H9 (cell line): ENCODE measurements around the gene GRID1. TPM values are rescaled to one million over a fixed set of nuclear protein-coding genes. Genes with fewer than 3 reads are reported as not detected.

ENCODE experiments used
- DNase-seq: peaks from one replicate; pipeline ENCODE4 v3.0.0-alpha.2; 2017
- H2AFZ ChIP-seq: one replicate; pipeline ENCODE4 v1.6.1; 2013; ENCODE audit warnings: mild to moderate bottlenecking, low read length, control low read depth, moderate library complexity
- H2AK5ac ChIP-seq: 2 replicates; pipeline ENCODE4 v1.6.1; 2013; ENCODE audit warnings: low read length, control low read depth, mixed read lengths; ENCODE audit not compliant: insufficient read length
- H2BK120ac ChIP-seq: one replicate; pipeline ENCODE4 v1.6.1; 2013; ENCODE audit warnings: low read depth, mild to moderate bottlenecking, low read length, control low read depth, inconsistent platforms; ENCODE audit not compliant: poor library complexity, severe bottlenecking
- H2BK12ac ChIP-seq: 2 replicates; pipeline ENCODE4 v1.6.1; 2013; ENCODE audit warnings: low read length, control low read depth, mixed read lengths, low read depth; ENCODE audit not compliant: insufficient read length
- H2BK15ac ChIP-seq: 2 replicates; pipeline ENCODE4 v1.6.1; 2013; ENCODE audit warnings: low read depth, low read length, control low read depth
- H2BK20ac ChIP-seq: one replicate; pipeline ENCODE4 v1.6.1; 2013; ENCODE audit warnings: low read depth, mild to moderate bottlenecking, low read length, control low read depth, inconsistent platforms; ENCODE audit not compliant: poor library complexity, severe bottlenecking
- H2BK5ac ChIP-seq: 2 replicates; pipeline ENCODE4 v1.6.1; 2013; ENCODE audit warnings: low read length, control low read depth, mixed read lengths; ENCODE audit not compliant: insufficient read length
- H3K14ac ChIP-seq: 2 replicates; pipeline ENCODE4 v1.6.1; 2013; ENCODE audit warnings: low read length, control low read depth; ENCODE audit not compliant: insufficient read depth
- H3K18ac ChIP-seq: 2 replicates; pipeline ENCODE4 v1.6.1; 2013; ENCODE audit warnings: low read depth, mild to moderate bottlenecking, mixed read lengths, low read length, control low read depth; ENCODE audit not compliant: insufficient read length
- H3K23ac ChIP-seq: 2 replicates; pipeline ENCODE4 v1.6.1; 2013; ENCODE audit warnings: low read length, control low read depth, mixed read lengths, low read depth; ENCODE audit not compliant: insufficient read length
- H3K23me2 ChIP-seq: 2 replicates; pipeline ENCODE4 v1.6.1; 2013; ENCODE audit warnings: low read depth, mild to moderate bottlenecking, mixed read lengths, low read length, control low read depth; ENCODE audit not compliant: insufficient read length, poor library complexity, severe bottlenecking
- H3K27ac ChIP-seq: 2 replicates; pipeline ENCODE4 v1.5.1; 2013; ENCODE audit warnings: low read length, control low read depth, mixed read lengths, low read depth; ENCODE audit not compliant: insufficient read length
- H3K27me3 ChIP-seq: 2 replicates; pipeline ENCODE4 v1.6.1; 2013; ENCODE audit warnings: low read length, control low read depth, inconsistent platforms; ENCODE audit not compliant: insufficient read depth
- H3K4ac ChIP-seq: 2 replicates; pipeline ENCODE4 v1.6.1; 2013; ENCODE audit warnings: low read depth, mild to moderate bottlenecking, control low read depth, inconsistent platforms, low read length, moderate library complexity
- H3K4me1 ChIP-seq: 2 replicates; pipeline ENCODE4 v1.6.1; 2013; ENCODE audit warnings: low read length, control low read depth, inconsistent platforms; ENCODE audit not compliant: insufficient read depth
- H3K4me2 ChIP-seq: 2 replicates; pipeline ENCODE4 v1.6.1; 2013; ENCODE audit warnings: low read length, control low read depth, mixed read lengths; ENCODE audit not compliant: insufficient read length, insufficient read depth
- H3K56ac ChIP-seq: 2 replicates; pipeline ENCODE4 v1.6.1; 2013; ENCODE audit warnings: low read depth, mild to moderate bottlenecking, mixed read lengths, low read length, control low read depth; ENCODE audit not compliant: insufficient read length
- H3K79me1 ChIP-seq: 2 replicates; pipeline ENCODE4 v1.6.1; 2013; ENCODE audit warnings: low read depth, mild to moderate bottlenecking, moderate library complexity, low read length, control low read depth, inconsistent platforms; ENCODE audit not compliant: insufficient read depth, poor library complexity, severe bottlenecking
- H3K79me2 ChIP-seq: 2 replicates; pipeline ENCODE4 v1.6.1; 2013; ENCODE audit warnings: low read length, control low read depth, inconsistent platforms; ENCODE audit not compliant: insufficient read depth
- H3K9ac ChIP-seq: 2 replicates; pipeline ENCODE4 v1.6.1; 2013; ENCODE audit warnings: low read length, control low read depth, mixed read lengths; ENCODE audit not compliant: insufficient read length; ENCODE audit errors: extremely low read depth
- H3K9me3 ChIP-seq: one replicate; pipeline ENCODE4 v1.6.1; 2013; ENCODE audit warnings: low read depth, low read length, inconsistent platforms; ENCODE audit not compliant: control insufficient read depth
- H3T11ph ChIP-seq: one replicate; pipeline ENCODE4 v1.6.1; 2013; ENCODE audit warnings: mild to moderate bottlenecking, low read length, control low read depth, inconsistent platforms
- H4K20me1 ChIP-seq: one replicate; pipeline ENCODE4 v1.6.1; 2013; ENCODE audit not compliant: control insufficient read depth, insufficient read length, insufficient read depth
- H4K5ac ChIP-seq: 2 replicates; pipeline ENCODE4 v1.6.1; 2013; ENCODE audit warnings: low read depth, mild to moderate bottlenecking, mixed read lengths, low read length, control low read depth; ENCODE audit not compliant: insufficient read length
- H4K8ac ChIP-seq: replicated peaks from 2 replicates; pipeline ENCODE4 v1.6.1; 2013; ENCODE audit warnings: low read length, control low read depth, mixed read lengths, low read depth; ENCODE audit not compliant: insufficient read length
- H4K91ac ChIP-seq: 2 replicates; pipeline ENCODE4 v1.6.1; 2013; ENCODE audit warnings: low read depth, mild to moderate bottlenecking, moderate library complexity, mixed read lengths, low read length, control low read depth; ENCODE audit not compliant: insufficient read length
- H3K27ac Mint-ChIP-seq, 3 experiments: 2 replicates in 2 of 3; 3 replicates in 1 of 3; pipeline ENCODE4 v1.8.0; 2020 to 2021; ENCODE audit warnings: mixed read lengths in 3 of 3, mild to moderate bottlenecking in 1 of 3, moderate library complexity in 1 of 3
- H3K27me3 Mint-ChIP-seq: 2 replicates; pipeline ENCODE4 v1.8.0; 2021; ENCODE audit warnings: low read depth, mild to moderate bottlenecking, moderate library complexity, mixed read lengths
- H3K36me3 Mint-ChIP-seq, 3 experiments: 2 replicates in 2 of 3; 3 replicates in 1 of 3; pipeline ENCODE4 v1.8.0; 2020 to 2021; ENCODE audit warnings: low read depth in 3 of 3, mixed read lengths in 3 of 3; ENCODE audit not compliant: insufficient read depth in 1 of 3
- H3K4me1 Mint-ChIP-seq, 2 experiments: 2 replicates each; pipeline ENCODE4 v1.8.0; 2020; ENCODE audit warnings: mixed read lengths in 2 of 2
- H3K4me3 Mint-ChIP-seq, 2 experiments: 2 replicates in 1 of 2; 3 replicates in 1 of 2; pipeline ENCODE4 v1.8.0; 2020 to 2021; ENCODE audit warnings: mild to moderate bottlenecking in 2 of 2, mixed read lengths in 2 of 2, moderate library complexity in 1 of 2
- H3K9me3 Mint-ChIP-seq, 2 experiments: 2 replicates in 1 of 2; 3 replicates in 1 of 2; pipeline ENCODE4 v1.8.0; 2020; ENCODE audit warnings: mild to moderate bottlenecking in 2 of 2, mixed read lengths in 2 of 2, moderate library complexity in 1 of 2
- WGBS: extraction: QIAGEN DNeasy Blood & Tissue Kit; methylation state at CpG from one replicate; pipeline ENCODE4 v1.1.7; 2013; ENCODE audit warnings: missing lambda C conversion rate, low lambda C conversion rate, mixed read lengths; ENCODE audit not compliant: insufficient read length; ENCODE audit errors: extremely low coverage; 5-methylcytosine and 5-hydroxymethylcytosine counted together
- total RNA-seq: library from RNA; stranded (reverse); gene quantifications from 2 replicates; pipeline ENCODE4 v1.2.1, GENCODE V29; 2021
- TF ChIP-seq, protein P1 (sequence below): fragments of 200-600 bp; sonication (generic); conservative IDR thresholded peaks from 3 replicates; pipeline ENCODE4 v1.8.0; 2021; ENCODE audit warnings: antibody characterized with exemption, mild to moderate bottlenecking

GRID1 gene
- total RNA-seq, 1 experiment from 2014 or later: 0.35 TPM

DNA sequence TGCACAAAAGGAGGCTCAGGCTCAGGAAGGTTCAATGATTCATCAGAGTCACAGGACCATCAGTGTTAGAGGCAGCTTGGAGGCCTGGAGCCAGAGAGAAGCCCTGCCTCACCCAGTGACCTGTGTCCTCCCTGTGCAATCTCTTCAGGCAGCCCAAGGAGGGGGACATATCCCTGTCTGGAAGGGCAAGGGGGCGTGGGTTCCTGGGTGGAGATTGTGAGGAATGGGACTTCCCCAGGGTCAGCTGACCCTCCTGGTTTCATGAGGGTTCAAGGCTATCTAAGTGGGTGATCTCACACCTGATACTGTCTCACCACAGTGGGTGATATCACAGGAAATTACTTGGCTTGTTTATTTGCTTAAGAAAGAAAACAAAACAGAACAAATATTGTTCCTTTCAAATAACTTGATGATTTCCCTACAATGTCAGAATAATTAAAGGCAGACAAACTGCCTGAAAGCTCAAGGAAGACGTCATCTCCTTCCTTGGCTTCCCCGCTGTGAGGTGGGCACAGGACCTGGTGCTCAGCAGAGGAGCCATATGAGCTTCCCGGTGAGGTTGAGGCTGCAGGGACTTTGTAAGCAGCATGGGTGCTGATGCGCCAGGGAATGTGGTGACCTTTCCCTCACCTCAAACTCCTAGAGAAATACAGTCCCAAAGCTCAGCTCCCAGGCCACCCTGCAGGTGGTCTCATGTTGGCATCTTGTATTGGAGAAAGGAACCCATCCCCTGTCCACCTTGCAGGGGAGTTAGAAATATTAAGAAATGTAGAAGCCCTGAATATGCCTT, 763.2 kb downstream of the GRID1 start:
- WGBS: no CpG with 5 or more reads among the region's 5 CpGs
- no peak overlapping the region for H2BK12ac ChIP-seq
- H3K27ac ChIP-seq: no peak overlapping the region
- Mint-ChIP-seq H3K27ac (no peak overlapping the region; a peak in 1 of 7 replicates), H3K27me3 (no peaks in the 10 kb centered on the region), H3K9me3 (no peaks in the 10 kb centered on the region; a peak in 1 of 5 replicates), H3K4me1 (no peaks in the 10 kb centered on the region), H3K36me3 (no peaks in the 10 kb centered on the region), H3K4me3 (no peak overlapping the region)
- H3K4ac ChIP-seq: no peak overlapping the region
- no peak overlapping the region for H3K18ac ChIP-seq
- no peaks in the 10 kb centered on the region for H3K4me1 ChIP-seq
- no peak overlapping the region for H2BK5ac ChIP-seq
- H3K79me1 ChIP-seq: no peaks in the 10 kb centered on the region
- H2BK120ac ChIP-seq: no peak overlapping the region
- H3K23me2 ChIP-seq: no peaks in the 10 kb centered on the region
- H4K5ac ChIP-seq: no peak overlapping the region
- TF ChIP-seq, protein P1, sequence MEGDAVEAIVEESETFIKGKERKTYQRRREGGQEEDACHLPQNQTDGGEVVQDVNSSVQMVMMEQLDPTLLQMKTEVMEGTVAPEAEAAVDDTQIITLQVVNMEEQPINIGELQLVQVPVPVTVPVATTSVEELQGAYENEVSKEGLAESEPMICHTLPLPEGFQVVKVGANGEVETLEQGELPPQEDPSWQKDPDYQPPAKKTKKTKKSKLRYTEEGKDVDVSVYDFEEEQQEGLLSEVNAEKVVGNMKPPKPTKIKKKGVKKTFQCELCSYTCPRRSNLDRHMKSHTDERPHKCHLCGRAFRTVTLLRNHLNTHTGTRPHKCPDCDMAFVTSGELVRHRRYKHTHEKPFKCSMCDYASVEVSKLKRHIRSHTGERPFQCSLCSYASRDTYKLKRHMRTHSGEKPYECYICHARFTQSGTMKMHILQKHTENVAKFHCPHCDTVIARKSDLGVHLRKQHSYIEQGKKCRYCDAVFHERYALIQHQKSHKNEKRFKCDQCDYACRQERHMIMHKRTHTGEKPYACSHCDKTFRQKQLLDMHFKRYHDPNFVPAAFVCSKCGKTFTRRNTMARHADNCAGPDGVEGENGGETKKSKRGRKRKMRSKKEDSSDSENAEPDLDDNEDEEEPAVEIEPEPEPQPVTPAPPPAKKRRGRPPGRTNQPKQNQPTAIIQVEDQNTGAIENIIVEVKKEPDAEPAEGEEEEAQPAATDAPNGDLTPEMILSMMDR: no peak
- H3K9ac ChIP-seq: no peak overlapping the region
- no peak overlapping the region for H4K8ac ChIP-seq
- no peak overlapping the region for H2BK20ac ChIP-seq
- H4K20me1 ChIP-seq: no peaks in the 10 kb centered on the region
- H3K14ac ChIP-seq: no peak overlapping the region
- H3K23ac ChIP-seq: no peak overlapping the region
- H3K9me3 ChIP-seq: no peaks in the 10 kb centered on the region
- no peak overlapping the region for H2AFZ ChIP-seq
- no peaks in the 10 kb centered on the region for H3K79me2 ChIP-seq
- H3K4me2 ChIP-seq: no peak overlapping the region
- H4K91ac ChIP-seq: no peak overlapping the region
- H3K27me3 ChIP-seq: no peaks in the 10 kb centered on the region
- H3K56ac ChIP-seq: no peak overlapping the region
- no peak for DNase-seq
- H3T11ph ChIP-seq: no peak overlapping the region
- H2AK5ac ChIP-seq: no peak overlapping the region
- H2BK15ac ChIP-seq: no peak overlapping the region
